ENCODE measurements around the gene CDC42EP5.
"Not testable (repeated sequence)": the region's sequence is repeated elsewhere in the genome, so short reads cannot be mapped to it uniquely, and the experiment has no call there.

Gene CDC42EP5

DNA sequence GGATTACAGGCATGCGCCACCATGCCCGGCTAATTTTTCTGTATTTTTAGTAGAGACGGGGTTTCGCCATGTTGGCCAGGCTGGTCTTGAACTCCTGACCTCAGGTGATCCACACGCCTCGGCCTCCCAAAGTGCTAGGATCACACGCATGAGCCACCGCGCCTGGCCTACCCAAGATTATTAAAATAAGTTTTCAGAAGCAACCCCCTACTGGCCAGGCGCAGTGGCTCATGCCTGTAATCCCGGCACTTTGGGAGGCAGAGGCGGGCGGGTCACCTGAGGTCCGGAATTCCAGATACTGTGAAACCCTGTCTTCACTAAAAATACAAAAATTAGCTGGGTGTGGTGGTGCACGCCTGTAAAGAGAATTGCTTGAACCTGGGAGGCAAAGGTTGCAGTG, 26.7 kb downstream of the CDC42EP5 start:
- not testable (repeated sequence) for DNase-seq

GRCh38 chr19:54444737-54445136, 28.4 kb downstream of the CDC42EP5 start:
- DNase-seq, result no peak

GRCh38 chr19:54440641-54441040, 32.5 kb downstream of the CDC42EP5 start:
- no peak for DNase-seq

DNA sequence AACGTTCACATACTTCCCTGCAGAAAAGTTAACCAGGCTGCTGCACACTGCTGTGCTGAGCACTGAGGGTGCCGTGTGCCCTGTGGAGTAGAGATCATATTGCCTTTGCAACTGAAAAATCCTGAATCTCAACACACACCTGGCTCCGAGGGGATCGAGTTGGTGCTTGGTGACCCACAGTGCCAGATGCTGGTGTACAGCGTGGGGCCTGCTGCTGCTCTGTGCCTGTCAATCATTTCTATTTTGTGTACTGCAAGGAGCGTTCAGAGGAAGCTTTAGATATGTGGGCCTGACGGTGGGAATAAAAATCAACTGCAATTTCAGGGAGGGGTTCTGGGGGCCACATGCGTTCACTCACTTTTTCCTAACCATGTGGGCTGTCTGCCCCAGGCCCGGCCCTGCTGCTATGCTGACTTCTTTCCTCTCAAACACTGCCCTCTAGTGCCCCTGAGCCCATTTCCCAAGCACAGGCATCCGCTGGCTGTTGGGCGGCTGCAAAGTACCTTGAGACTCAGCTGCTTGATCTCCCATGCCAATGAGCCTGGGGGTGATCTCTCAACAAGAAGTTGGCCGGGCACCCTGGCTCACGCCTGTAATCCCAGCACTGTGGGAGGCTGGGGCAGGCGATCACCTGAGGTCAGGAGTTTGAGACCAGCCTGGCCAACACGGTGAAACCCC, 33.8 kb downstream of the CDC42EP5 start:
- DNase-seq, result no peak

DNA sequence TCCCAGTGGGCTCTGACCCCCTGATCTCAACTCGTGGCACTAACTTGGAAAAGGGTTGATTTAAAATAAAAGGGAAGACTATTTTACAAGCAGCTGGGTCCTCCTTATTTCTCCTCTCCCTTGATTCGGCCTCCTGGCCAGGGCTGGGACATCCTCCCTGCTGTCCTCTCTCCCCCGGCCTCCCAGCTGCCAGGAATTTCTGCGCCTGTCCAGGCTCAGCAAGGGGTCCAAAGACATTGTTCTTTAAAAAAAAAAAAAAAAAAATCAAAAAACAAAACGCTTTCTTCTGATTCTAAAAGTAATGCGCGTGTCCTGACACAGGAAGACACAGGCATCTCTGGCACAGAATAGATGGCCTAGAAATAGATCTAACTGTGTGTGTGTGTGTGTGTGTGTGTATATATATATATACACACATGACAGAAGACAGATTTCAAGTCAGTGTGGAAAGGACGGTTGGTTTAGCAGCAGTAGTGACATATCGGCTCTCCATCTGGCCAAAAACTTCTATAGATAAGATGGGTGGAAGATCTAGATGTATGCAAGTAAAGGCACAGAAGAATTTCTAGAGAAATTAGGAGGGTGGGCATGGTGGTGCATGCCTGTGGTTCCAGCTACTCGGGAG, 36.4 kb downstream of the CDC42EP5 start:
- no peak for DNase-seq

DNA sequence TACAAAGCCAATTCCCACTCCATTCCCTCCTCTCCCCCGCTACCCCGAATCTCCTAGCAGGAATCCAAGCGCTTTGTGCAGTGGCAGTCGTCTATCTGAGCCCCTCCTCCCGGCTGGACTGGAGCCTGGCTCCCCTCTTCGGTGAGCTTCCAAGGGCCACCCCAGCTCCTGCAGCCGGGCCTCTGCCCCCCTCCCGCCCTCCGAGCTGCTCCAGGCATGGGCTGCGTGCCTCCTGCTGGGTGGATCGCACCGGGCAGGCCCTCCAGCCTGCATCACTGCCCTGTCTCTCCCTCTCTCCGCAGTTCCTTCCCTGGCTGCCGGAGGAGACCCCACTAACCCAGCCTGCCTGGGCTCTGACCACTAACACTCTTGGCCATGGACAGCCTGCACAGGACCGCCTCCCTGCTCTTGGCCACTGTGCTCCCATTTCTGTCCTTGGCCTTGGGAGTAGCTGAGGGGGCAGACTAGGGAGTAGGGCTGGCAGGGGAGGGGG, 37.0 kb downstream of the CDC42EP5 start:
- DNase-seq, result no peak

DNA sequence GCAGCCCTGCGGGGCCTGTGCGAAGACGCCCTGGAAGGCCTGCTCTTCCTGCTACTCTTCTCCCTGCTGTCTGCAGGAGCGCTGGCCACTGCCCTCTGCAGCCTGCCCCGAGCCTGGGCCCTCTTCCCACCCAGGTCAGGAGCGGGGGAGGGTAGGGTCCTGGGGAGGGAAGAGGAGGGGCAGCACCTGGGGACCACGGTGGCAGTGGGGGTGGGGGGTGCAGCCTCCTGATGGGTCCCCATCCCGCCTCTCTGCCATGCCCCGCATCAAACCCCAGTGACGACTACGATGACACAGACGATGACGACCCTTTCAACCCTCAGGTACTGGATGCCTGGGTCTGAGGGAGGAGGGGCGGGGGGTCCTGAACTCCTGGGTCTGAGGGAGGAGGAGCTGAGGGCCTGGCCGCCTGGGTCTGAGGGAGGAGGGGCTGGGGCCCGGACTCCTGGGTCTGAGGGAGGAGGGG, 37.5 kb downstream of the CDC42EP5 start:
- no peak for DNase-seq

GRCh38 chr19:54434873-54435214, 38.3 kb downstream of the CDC42EP5 start:
- peak; percentile 43 for DNase-seq

DNA sequence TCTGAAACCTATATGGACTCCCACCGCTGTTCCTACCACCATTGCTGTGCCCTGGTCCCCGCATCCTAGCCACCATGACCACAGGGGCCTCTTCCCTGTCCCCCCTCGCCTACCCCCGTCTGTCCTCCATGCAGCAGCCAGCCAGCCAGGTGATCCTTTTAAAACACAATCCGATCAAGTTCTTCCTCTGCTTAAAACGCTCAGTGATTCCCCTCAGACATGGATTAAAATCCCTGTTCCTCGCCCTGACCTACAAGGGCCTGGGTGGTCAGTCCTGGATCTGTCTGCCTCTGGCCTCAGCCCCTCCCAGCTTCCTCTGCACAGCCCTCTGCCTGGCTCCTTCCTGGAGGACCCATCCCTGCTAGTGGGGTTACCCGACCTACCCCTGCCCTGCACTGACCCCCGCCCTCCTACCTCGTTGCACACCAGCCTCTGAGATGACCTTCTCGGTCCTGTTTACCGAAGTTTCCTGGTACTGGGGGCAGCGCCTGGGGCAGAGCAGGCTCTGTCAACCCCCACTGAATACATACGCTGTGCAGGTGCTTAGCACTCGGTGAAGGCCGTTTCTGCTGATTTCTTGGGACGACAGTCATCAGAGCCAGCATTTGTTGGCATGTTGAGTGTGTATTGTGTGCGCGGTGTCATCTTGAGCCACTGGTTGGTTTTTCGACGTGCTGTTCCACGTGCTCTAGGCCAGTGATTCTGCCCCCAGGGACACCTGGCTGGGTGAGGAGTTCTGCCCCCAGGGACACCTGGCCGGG, 38.8 kb downstream of the CDC42EP5 start:
- DNase-seq, result peak; percentile 45

GRCh38 chr19:54433697-54434096, 39.4 kb downstream of the CDC42EP5 start:
- no peak for DNase-seq

- DNase-seq, result no peak
These were observed 40.9 kb downstream of the CDC42EP5 start for GRCh38 chr19:54432144-54432738.

DNA sequence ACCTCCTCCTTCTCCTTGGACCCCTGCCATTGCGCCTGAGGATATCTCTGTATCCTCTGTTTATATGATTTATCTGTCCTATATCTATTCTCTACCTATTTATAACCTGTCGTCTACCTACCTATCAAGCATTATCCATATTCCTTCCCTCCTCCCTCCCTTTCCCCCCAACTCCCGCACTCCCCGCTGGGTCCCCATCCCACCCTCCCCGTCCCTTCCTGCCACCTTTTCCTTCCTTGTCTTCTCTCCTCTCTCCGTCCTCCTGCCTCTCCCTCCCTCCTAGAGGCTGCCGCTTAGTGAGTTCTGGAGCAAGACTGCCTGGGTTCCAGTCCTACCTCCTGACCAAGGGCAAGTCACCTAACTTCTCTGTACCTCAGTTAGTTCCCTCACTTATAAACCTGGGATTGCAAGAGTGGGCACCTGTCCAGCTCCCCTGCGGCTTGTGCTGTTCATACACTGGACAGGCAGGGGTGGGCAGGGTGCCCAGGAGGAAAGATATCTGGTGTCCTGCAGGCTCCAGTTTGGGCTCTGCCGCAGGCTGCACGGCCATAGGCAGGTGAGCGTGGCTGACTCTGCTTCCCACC, 41.7 kb downstream of the CDC42EP5 start:
- DNase-seq, result peak; percentile 30

GRCh38 chr19:54430306-54431254, 42.5 kb downstream of the CDC42EP5 start:
- peak; percentile 30 for DNase-seq

DNA sequence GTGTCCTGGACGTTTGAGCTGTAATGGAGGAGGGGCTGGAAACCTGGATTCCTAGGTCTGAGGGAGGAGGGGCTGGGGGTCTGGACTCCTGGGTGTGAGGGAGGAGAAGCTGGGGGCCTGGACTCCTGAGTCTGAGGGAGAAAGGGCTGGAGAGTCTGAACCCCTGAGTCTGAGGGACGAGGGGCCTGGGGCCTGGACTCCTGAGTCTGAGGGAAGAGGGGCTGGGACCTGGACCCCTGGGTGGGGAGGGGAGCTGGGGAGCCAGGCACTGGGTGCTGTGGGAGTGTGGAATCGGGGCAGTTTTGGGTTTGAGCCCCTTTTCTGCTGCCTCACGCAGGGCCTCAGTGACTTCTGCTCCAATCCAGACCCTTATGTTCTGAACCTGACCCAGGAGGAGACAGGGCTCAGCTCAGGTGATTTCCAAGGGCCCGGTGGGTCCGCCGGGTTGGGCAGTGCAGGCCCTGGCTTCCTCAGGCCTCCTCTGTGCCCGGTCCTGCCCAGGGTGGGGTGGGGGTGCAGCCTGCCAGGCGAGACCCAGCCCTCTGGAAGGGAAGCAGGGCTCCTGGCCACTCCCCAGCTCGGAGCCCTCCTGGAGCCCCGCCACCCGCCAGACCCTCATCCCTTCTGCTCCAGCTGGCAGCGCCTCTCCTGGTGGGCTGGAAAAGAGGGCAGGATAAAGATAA, 43.4 kb downstream of the CDC42EP5 start:
- no peak for DNase-seq

DNA sequence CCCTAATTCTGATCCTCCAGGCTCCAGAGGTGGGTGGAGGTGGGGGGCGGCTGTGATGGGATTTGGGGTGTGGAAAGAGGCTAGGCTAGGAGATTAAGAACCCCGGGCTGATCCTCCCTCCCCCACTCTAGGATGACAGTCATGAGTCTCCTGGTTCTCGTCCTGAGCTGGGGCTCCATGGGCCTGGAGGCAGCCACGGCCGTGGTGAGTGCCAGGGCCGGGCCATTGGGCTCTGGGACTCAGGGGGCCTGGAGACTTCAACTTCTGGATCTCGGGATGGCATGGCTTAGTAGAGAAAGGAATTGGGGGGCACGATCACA, 44.0 kb downstream of the CDC42EP5 start:
- no peak for DNase-seq

DNA sequence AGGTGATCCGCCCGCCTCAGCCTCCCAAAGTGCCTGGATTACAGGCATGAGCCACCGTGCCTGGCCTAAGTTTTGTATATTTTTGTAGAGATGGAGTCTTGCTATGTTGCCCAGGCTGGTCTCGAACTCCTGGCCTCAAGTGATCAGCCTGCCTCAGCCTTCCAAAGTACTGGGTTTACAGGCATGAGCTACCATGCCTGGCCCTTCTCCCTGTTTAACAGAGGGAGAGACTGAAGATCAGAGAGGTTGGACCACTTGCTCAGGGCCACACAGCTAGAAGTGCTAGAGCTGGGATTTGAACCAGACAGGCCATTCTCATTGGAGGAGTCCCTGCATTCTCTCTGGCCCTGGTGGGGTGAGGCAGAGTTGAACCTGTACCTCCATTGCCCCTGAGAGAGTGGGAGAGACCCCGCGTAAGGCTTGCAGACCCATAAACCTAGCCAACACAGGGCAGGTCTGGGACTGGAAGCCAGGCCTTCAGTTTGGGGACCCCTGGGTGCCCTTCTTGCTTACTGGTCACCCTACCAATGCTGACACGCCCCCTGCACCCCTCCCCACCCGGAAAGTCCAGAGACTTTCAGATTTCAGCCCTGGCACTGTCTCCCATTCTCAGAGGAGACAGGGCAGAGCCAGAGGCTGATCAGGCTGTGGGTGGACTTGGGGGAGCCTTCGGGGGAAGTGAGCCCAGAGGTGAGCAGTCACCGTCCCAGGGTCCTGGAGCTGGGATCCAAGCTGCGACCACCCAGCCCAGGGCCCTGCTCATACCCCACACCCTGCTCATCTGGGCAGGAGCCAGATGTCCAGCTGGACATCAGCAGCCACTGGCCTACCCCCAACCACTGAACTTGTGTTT, 44.5 kb downstream of the CDC42EP5 start:
- DNase-seq, result no peak

DNA sequence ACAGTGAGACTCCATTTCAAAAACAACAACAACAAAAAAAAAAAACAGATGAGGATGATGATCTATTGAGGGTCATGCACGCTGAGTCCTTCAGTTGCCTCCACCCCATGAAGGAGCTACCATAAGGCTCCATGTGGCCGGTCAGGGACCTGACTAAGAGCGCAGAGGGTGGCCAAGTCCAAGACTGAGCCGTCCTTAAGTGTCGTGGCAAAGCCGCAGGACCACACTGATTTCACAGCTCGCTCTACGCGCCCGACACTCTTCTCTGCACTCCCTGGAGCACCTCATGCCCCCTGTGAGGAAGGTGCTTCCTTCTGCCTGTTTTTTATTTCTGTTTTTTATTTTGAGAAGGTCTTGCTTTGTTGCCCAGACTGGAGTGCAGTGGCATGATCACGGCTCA, 45.5 kb downstream of the CDC42EP5 start:
- no peak for DNase-seq

DNA sequence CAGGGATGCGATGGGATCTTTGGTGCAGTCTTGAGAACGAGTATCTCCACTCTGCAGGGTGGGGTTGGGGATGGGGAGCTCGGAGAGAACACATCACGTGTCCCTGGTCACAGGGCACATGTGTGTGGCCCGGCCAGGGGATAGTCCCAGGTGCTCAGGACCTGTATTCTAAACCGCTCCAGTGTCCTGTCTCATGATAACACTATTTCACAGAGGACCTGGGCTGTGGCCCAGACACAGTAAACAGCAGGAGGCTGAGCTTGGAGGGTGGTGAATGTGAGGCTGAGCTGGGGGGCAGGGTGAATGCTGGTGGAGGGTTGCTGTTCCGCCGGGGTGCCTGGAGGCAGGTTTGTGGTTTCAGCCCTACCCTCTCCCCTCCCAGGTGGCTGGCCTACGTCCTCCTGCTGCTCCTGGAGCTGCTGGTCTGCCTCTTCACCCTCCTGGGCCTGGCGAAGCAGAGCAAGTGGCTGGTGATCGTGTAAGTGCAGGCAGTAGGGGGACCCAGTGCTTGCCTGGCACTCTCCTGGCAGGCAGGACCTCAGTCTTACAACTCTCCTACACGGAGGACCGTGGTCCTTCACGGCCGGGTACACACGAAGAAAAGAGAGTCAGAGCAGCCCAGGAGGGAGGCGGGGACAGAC, 46.7 kb downstream of the CDC42EP5 start:
- DNase-seq, result no peak

- no peak for DNase-seq
These were observed 47.7 kb downstream of the CDC42EP5 start for GRCh38 chr19:54425382-54425723.
